Activated CD8-positive, alpha-beta T cell treated with anti-CD3 and anti-CD28 coated beads for 36 hours (primary cell): ENCODE data around the gene EFNA5. TPM values are rescaled to one million over a fixed set of nuclear protein-coding genes. Genes with fewer than 3 reads are reported as not detected.

Source experiments
- ATAC-seq: fragments of 200-7000 bp; cut with Tn5 transposase; one replicate; pipeline ENCODE4 v1.10.0; 2021; ENCODE audit warnings: mild to moderate bottlenecking, moderate library complexity
- CTCF ChIA-PET: fragments of 350-600 bp; sonication (Branson Sonifier 250); formaldehyde crosslinking; loops from one replicate; lab custom pipeline; 2021; ENCODE audit warnings: antibody characterized with exemption; lab: Charles Lee
- POLR2A ChIA-PET: fragments of 350-600 bp; sonication (Branson Sonifier 250); formaldehyde crosslinking; loops from one replicate; lab custom pipeline; 2021; ENCODE audit warnings: antibody characterized with exemption; lab: Charles Lee
- DNase-seq: peaks from one replicate; pipeline ENCODE4 v3.0.0-alpha.2; 2020
- H3K27ac Mint-ChIP-seq: one replicate; pipeline ENCODE4 v1.8.0; 2021; ENCODE audit warnings: mild to moderate bottlenecking, mixed read lengths
- H3K27me3 Mint-ChIP-seq: one replicate; pipeline ENCODE4 v1.8.0; 2021; ENCODE audit warnings: mixed read lengths
- H3K36me3 Mint-ChIP-seq: one replicate; pipeline ENCODE4 v1.8.0; 2021; ENCODE audit warnings: low read depth, mixed read lengths
- H3K4me1 Mint-ChIP-seq: one replicate; pipeline ENCODE4 v1.8.0; 2021; ENCODE audit warnings: low read depth, mixed read lengths
- H3K4me3 Mint-ChIP-seq: one replicate; pipeline ENCODE4 v1.8.0; 2021; ENCODE audit warnings: mild to moderate bottlenecking, moderate library complexity, mixed read lengths
- H3K9me3 Mint-ChIP-seq: one replicate; pipeline ENCODE4 v1.8.0; 2021; ENCODE audit warnings: mixed read lengths
- intact Hi-C: fragments of 100-400 bp; cut with micrococcal nuclease; formaldehyde crosslinking; loops from one replicate; pipeline ENCODE4 v1.10.0; 2022
- total RNA-seq, 2 experiments: library from RNA; stranded (reverse); gene quantifications; one replicate each; pipeline ENCODE4 v1.2.3, GENCODE V29; 2021
- TF ChIP-seq, protein P1 (sequence below): fragments of 200-600 bp; IDR thresholded peaks from one replicate; pipeline ENCODE4 v1.8.0; 2022; ENCODE audit warnings: antibody characterized with exemption, mild to moderate bottlenecking

The EFNA5 gene
- total RNA-seq, 2 experiments from 2014 or later: not detected

DNA sequence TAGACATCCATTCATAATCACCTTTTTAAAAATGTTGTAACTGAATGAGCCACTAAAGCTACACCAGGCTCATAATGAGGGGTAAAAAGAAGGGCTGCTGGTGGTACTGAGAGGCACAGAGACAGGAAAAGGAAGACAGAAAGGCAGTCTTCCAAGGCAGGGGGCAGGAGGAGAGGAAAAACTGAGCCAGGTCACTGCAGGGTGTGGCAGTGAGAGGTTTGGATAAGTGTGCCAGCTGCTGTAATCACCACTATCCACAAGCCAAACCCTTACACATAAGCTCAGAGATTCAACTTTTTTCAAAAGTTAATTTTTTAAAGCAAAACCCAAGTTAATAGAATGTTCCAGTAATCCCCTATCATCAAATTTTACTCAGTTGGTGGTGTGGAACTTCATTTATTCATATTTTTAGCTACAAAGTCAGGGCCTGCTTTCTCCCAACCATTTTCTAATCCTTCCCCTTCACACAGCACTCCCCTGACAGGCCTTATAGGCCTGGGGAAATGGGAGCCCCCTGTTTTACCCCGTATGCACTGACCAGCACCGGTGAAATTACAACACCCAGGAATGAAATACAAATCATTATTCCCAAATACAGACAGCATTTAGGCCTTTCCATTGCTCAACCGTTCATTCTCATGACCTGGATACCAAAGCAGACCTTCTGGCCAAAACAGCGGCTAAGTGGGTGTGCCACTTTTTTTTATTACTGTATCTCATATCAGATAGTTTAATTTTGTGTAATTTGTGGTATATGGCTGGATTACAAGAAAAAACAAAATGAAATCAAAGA is 76.3 kb downstream of the EFNA5 start:
- Mint-ChIP-seq H3K9me3 (no peaks in the 10 kb centered on the region), H3K27ac (no peak overlapping the region), H3K27me3 (peaks cover 4% of the 10 kb centered on the region), H3K4me1 (no peaks in the 10 kb centered on the region), H3K4me3 (no peak overlapping the region), H3K36me3 (no peaks in the 10 kb centered on the region)
- ATAC-seq (no peak), DNase-seq (no peak)
- TF ChIP-seq, protein P1, sequence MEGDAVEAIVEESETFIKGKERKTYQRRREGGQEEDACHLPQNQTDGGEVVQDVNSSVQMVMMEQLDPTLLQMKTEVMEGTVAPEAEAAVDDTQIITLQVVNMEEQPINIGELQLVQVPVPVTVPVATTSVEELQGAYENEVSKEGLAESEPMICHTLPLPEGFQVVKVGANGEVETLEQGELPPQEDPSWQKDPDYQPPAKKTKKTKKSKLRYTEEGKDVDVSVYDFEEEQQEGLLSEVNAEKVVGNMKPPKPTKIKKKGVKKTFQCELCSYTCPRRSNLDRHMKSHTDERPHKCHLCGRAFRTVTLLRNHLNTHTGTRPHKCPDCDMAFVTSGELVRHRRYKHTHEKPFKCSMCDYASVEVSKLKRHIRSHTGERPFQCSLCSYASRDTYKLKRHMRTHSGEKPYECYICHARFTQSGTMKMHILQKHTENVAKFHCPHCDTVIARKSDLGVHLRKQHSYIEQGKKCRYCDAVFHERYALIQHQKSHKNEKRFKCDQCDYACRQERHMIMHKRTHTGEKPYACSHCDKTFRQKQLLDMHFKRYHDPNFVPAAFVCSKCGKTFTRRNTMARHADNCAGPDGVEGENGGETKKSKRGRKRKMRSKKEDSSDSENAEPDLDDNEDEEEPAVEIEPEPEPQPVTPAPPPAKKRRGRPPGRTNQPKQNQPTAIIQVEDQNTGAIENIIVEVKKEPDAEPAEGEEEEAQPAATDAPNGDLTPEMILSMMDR: no peak
- CTCF ChIA-PET: no interaction called here
- POLR2A ChIA-PET: no interaction called here
- intact Hi-C loops: no loop called here

DNA sequence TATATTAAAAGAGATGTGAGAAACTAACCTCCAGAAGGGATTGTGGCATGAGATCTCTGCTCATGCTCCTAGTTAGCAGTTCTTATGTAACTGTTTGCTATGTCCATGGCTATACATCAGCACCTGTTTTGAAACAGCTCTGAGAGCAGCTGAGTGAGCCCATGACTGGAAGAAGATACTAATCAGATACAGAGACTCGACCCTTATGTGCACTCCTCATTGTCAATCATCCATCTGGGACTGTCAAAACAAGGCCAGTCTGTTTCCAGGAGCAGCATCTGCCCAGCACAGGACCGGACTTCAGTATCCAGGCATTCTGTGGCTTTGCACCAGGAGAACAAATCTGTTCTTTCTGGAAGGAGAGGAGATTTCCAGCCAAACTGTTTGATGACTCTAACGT is 77.7 kb downstream of the EFNA5 start:
- Mint-ChIP-seq H3K4me3 (no peak overlapping the region), H3K9me3 (no peaks in the 10 kb centered on the region), H3K27ac (no peak overlapping the region), H3K27me3 (peaks cover 6% of the 10 kb centered on the region), H3K4me1 (no peaks in the 10 kb centered on the region), H3K36me3 (no peaks in the 10 kb centered on the region)
- intact Hi-C loops: no loop called here
- DNase-seq: no peak
- POLR2A ChIA-PET: no interaction called here
- no peak for ATAC-seq
- CTCF ChIA-PET: no interaction called here
- TF ChIP-seq, protein P1: no peak

DNA sequence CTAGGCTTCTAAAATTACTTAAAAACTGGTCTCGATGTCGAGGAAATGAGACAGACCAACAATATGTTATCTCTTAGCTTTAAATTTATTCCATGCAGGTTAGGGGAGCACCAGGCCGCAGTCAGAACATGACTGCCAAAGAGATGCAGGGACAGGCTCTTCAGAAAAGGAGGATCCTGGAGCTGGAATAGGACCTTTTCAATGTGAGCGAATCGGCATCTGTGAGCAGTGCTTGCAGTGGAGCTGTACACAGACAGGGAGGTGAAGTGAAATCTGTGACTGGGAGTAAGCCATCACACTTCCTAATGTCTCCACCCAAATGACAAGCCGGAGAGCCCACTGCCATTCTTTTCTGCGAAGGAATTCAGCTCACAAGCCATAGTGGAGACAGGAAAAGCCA is 78.2 kb downstream of the EFNA5 start:
- Mint-ChIP-seq H3K27ac (no peak overlapping the region), H3K9me3 (no peaks in the 10 kb centered on the region), H3K36me3 (no peaks in the 10 kb centered on the region), H3K27me3 (peaks cover 6% of the 10 kb centered on the region), H3K4me1 (no peaks in the 10 kb centered on the region), H3K4me3 (no peak overlapping the region)
- POLR2A ChIA-PET: no interaction called here
- DNase-seq: no peak
- intact Hi-C loops: no loop called here
- ATAC-seq: no peak
- CTCF ChIA-PET: no interaction called here
- TF ChIP-seq, protein P1: no peak

DNA sequence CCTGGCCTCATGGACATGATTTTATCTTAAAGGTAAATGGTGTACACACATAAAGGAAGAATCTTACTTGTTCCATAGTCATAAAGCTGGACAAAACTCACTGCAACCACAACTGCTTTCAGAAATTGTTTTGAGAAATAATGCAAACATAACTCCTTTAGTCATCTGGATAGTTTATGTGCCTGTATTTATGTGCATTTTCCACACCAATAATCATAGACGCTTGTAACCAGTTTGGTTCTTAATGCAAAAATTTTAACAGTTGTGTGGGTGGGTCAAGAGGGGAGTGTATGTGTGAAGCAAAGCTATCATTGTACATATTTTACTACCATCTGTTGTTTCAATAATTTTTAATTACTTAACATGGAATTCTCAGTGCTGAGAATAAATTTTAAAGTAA is 80.1 kb downstream of the EFNA5 start:
- POLR2A ChIA-PET: no interaction called here
- H3K4me1 Mint-ChIP-seq: no peaks in the 10 kb centered on the region
- no peak overlapping the region for H3K4me3 Mint-ChIP-seq
- CTCF ChIA-PET: no interaction called here
- DNase-seq (no peak), ATAC-seq (no peak)
- TF ChIP-seq, protein P1: no peak
- H3K36me3 Mint-ChIP-seq: no peaks in the 10 kb centered on the region
- no peak overlapping the region for H3K27ac Mint-ChIP-seq
- H3K9me3 Mint-ChIP-seq: no peaks in the 10 kb centered on the region
- intact Hi-C loops: no loop called here
- H3K27me3 Mint-ChIP-seq: peaks cover 1% of the 10 kb centered on the region

DNA sequence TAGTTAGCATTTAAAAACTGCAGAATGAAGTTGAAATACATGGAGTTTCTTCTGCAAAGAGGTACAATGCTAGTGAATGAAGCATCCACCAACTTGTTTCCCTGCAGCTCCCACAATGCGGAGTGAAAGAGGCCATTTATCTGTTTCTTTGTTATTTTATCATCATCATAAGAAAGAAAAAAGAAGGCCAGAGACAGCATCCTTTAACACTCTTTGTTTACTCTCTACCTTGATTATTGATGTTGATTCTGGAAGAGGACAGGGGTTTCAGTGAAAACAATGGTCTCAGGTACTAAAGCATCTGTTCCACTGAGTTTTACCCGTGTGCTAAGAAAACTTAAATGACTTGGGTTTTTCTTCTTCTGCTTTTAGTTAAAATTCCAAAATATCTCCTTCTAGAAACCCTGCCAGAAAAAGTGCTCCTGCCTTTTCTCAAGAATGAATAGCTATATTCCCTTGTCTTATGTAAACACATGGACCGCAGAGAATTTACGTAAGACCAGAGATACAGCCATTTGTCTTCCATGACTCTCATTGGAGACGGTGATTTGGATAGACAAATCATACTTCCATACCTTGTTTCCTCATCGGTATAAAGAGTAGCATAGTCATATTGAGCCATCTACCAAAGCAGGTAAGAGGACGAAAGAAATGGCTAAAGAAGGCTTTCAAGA is 81.1 kb downstream of the EFNA5 start:
- H3K27me3 Mint-ChIP-seq: peaks cover 4% of the 10 kb centered on the region
- no peak for ATAC-seq
- ChIA-PET POLR2A (no interaction called here), CTCF (no interaction called here)
- H3K27ac Mint-ChIP-seq: no peak overlapping the region
- no peaks in the 10 kb centered on the region for H3K4me1 Mint-ChIP-seq
- no peak for DNase-seq
- intact Hi-C loops: no loop called here
- H3K4me3 Mint-ChIP-seq: no peak overlapping the region
- H3K9me3 Mint-ChIP-seq: no peaks in the 10 kb centered on the region
- TF ChIP-seq, protein P1: no peak
- H3K36me3 Mint-ChIP-seq: no peaks in the 10 kb centered on the region
